ENCODE results near the gene SP5.

Gene SP5

DNA sequence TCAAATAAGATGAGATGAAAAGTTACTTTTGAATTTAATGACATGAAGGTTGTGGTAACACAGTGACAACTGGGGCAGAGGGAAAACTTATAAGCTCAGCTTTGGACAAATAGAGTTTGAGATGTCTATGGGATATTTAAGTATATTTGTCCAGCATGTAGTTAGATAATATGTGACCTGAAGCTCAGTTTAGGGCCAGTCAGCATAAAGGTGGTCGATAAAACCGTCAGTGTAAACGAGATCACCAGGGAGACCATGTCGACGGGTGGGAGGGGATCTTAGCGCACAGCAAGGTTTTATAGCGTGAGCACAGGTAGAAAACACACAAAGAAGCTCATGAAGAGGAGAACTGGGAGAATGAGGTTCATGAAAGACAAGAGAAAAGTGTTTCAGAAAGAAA, 47.6 kb downstream of the SP5 start:
- H3K9me3 Mint-ChIP-seq, result no peaks in the 10 kb centered on the region
- no peak overlapping the region for H3K4me3 Mint-ChIP-seq
- H3K36me3 Mint-ChIP-seq (ENCODE audit: low read depth), result no peaks in the 10 kb centered on the region

DNA sequence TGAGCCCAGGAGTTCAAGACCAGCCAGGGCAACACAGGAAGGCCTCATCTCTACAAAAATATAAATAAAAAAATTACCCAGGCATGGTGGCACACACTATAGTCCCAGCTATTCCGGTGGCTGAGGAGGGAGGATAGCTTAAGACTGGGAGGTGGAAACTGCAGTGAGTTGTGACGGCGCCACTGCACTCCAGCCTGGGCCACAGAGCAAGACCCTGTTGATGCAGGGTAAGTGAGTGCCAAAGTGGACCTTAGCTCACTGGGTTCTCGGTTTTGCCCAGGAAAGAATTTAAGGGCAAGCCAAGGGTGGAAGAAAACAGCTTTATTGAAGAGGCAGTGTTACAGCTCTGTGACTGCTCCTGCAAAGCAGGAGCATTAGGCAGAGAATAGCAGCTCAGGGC, 48.1 kb downstream of the SP5 start:
- TF ChIP-seq, protein P1, sequence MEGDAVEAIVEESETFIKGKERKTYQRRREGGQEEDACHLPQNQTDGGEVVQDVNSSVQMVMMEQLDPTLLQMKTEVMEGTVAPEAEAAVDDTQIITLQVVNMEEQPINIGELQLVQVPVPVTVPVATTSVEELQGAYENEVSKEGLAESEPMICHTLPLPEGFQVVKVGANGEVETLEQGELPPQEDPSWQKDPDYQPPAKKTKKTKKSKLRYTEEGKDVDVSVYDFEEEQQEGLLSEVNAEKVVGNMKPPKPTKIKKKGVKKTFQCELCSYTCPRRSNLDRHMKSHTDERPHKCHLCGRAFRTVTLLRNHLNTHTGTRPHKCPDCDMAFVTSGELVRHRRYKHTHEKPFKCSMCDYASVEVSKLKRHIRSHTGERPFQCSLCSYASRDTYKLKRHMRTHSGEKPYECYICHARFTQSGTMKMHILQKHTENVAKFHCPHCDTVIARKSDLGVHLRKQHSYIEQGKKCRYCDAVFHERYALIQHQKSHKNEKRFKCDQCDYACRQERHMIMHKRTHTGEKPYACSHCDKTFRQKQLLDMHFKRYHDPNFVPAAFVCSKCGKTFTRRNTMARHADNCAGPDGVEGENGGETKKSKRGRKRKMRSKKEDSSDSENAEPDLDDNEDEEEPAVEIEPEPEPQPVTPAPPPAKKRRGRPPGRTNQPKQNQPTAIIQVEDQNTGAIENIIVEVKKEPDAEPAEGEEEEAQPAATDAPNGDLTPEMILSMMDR (IDR thresholded peaks at IDR 0.05; ENCODE audit: unreplicated experiment in 3 of 3), result no peak
- Mint-ChIP-seq H3K4me1 (no peaks in the 10 kb centered on the region), H3K27ac (no peak overlapping the region), H3K36me3 (ENCODE audit: low read depth) (no peaks in the 10 kb centered on the region), H3K4me3 (no peak overlapping the region), H3K9me3 (no peaks in the 10 kb centered on the region), H3K27me3 (ENCODE audit: low read depth) (no peaks in the 10 kb centered on the region)

More for the DNA sequence above, 47.6 kb downstream of the SP5 start:
- Mint-ChIP-seq H3K4me1 (no peaks in the 10 kb centered on the region), H3K27me3 (ENCODE audit: low read depth) (no peaks in the 10 kb centered on the region), H3K27ac (no peak overlapping the region)
- TF ChIP-seq, protein P1 (IDR thresholded peaks at IDR 0.05; ENCODE audit: unreplicated experiment in 3 of 3), result no peak

DNA sequence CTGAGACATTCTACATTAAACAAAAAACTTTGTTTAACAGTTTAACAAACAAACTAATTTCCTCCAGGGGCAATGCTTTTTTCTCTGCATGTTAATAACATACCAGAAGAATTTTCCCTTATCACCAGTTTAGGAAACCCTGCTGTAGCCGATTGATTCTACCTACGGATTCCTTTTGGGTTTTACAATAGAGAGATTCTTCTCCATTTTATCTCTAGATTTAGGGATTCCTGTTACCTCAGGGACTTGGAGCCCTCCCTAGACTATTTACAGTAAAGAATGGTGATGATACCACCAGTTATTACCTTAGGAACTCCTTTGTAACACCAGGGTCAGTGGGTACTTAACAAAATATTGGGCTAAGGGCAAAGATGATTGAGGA, 49.7 kb downstream of the SP5 start:
- Mint-ChIP-seq H3K9me3 (no peaks in the 10 kb centered on the region), H3K4me3 (no peak overlapping the region), H3K27ac (no peak overlapping the region), H3K4me1 (no peaks in the 10 kb centered on the region), H3K27me3 (ENCODE audit: low read depth) (no peaks in the 10 kb centered on the region), H3K36me3 (ENCODE audit: low read depth) (no peaks in the 10 kb centered on the region)
- TF ChIP-seq, protein P1 (IDR thresholded peaks at IDR 0.05; ENCODE audit: unreplicated experiment in 3 of 3), result no peak

DNA sequence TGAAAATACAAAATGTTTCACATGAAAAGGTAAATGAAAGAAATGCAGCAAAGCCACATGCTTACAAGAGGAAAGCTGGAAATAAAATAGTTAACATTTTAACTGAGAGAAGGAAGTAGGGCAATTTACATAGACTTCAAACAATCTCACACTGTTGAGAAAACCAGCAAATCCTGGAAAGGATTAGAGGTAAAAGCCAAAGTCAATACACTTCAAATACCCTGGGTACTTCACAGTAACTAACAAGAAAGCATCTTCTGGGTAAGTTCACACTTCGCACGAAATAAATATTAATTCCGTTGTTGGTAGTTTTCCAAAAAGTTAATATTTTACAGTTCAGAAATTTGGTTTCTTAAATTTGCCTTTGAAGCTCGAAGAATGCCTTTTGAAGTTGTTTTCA, 51.6 kb downstream of the SP5 start:
- TF ChIP-seq, protein P1 (IDR thresholded peaks at IDR 0.05; ENCODE audit: unreplicated experiment in 3 of 3), result no peak
- Mint-ChIP-seq H3K36me3 (ENCODE audit: low read depth) (no peaks in the 10 kb centered on the region), H3K27me3 (ENCODE audit: low read depth) (peaks cover 10% of the 10 kb centered on the region), H3K4me3 (no peak overlapping the region), H3K9me3 (no peaks in the 10 kb centered on the region), H3K4me1 (peaks cover 4% of the 10 kb centered on the region), H3K27ac (no peak overlapping the region)

Data from nephron (organoid).